Spleen (tissue), 11 donors: Measurements from ENCODE around the gene TPST2. TPM values are rescaled to one million over a fixed set of nuclear protein-coding genes. Genes with fewer than 3 reads are reported as not detected.

Experiments
- DNase-seq: peaks from one replicate; pipeline ENCODE4 v3.0.0-alpha.2; 2020
- H3K27ac ChIP-seq, 8 donors: fragments of 200-600 bp; sonication (generic) in 7 of 8; 1 replicate in 4 of 8; 2 replicates in 4 of 8; pipeline versions ENCODE4 v1.5.0 to v1.8.0; 2016 to 2021; ENCODE audit warnings: inconsistent platforms in 4 of 8, mild to moderate bottlenecking in 4 of 8, moderate library complexity in 1 of 8
- H3K27me3 ChIP-seq, 7 donors: fragments of 200-600 bp; sonication (generic) in 6 of 7; replicated peaks in 1 of 7; 1 replicate in 4 of 7; 2 replicates in 3 of 7; pipeline versions ENCODE4 v1.5.0 to v1.8.0; 2016 to 2021; ENCODE audit warnings: inconsistent platforms in 3 of 7, mild to moderate bottlenecking in 1 of 7
- H3K36me3 ChIP-seq, 6 donors: fragments of 200-600 bp; sonication (generic) in 5 of 6; 1 replicate in 4 of 6; 2 replicates in 2 of 6; pipeline versions ENCODE4 v1.5.0 to v1.8.0; 2016 to 2021; ENCODE audit warnings: inconsistent platforms in 2 of 6
- H3K4me1 ChIP-seq, 6 donors: fragments of 200-600 bp; sonication (generic) in 5 of 6; 1 replicate in 3 of 6; 2 replicates in 3 of 6; pipeline versions ENCODE4 v1.5.0 to v1.8.0; 2016 to 2021; ENCODE audit warnings: inconsistent platforms in 3 of 6
- H3K4me3 ChIP-seq, 8 donors: fragments of 200-600 bp; sonication (generic) in 7 of 8; 1 replicate in 4 of 8; 2 replicates in 4 of 8; pipeline versions ENCODE4 v1.5.0 to v1.8.0; 2016 to 2021; ENCODE audit warnings: inconsistent platforms in 4 of 8, mild to moderate bottlenecking in 4 of 8, moderate library complexity in 2 of 8
- H3K9me3 ChIP-seq, 8 donors: fragments of 200-600 bp; sonication (generic) in 7 of 8; 1 replicate in 4 of 8; 2 replicates in 4 of 8; pipeline versions ENCODE4 v1.5.0 to v1.8.0; 2016 to 2021; ENCODE audit warnings: inconsistent platforms in 4 of 8
- CTCF ChIP-seq, 11 experiments: fragments of 200-600 bp in 7 of 11; fragments of 450-650 bp in 4 of 11; sonication (generic) in 4 of 11; IDR thresholded peaks in 8 of 11; conservative IDR thresholded peaks in 3 of 11; 1 replicate in 7 of 11; 2 replicates in 4 of 11; pipeline versions ENCODE4 v1.4.0 to v1.8.0; 2016 to 2021; ENCODE audit warnings: antibody characterized with exemption in 11 of 11, inconsistent platforms in 4 of 11, mild to moderate bottlenecking in 1 of 11
- POLR2A ChIP-seq, 3 donors: fragments of 450-650 bp; IDR thresholded peaks; one replicate each; pipeline ENCODE4 v1.5.1; 2017; ENCODE audit warnings: antibody characterized with exemption in 3 of 3, mild to moderate bottlenecking in 1 of 3
- POLR2AphosphoS5 ChIP-seq, 3 donors: sonication (generic); formaldehyde crosslinking; IDR thresholded peaks; one replicate each; pipeline ENCODE4 v1.5.1; 2017; ENCODE audit warnings: antibody characterized with exemption in 3 of 3
- WGBS, 5 donors: extraction: QIAGEN DNeasy Blood & Tissue Kit in 3 of 5; methylation state at CpG; one replicate each; pipeline versions ENCODE4 v1.1.5 to v1.1.7; 2013 to 2018; 5-methylcytosine and 5-hydroxymethylcytosine counted together
- intact Hi-C: fragments of 100-400 bp; cut with DNase I; formaldehyde crosslinking; loops from one replicate; pipeline ENCODE4 v1.15.0; 2023; ENCODE audit warnings: low total_unique reads
- polyA plus RNA-seq, 3 donors: library from polyadenylated mRNA; stranded (reverse); fragments of 200-250 nt; gene quantifications; one replicate each; pipeline ENCODE4 v1.2.1, GENCODE V29; 2013
- total RNA-seq, 7 donors: library from RNA; depleted of rRNA in 3 of 7; stranded (reverse); fragments of >200 nt in 3 of 7; fragmentation: NEBNext Ultra II Directional in 4 of 7; extraction: Animal tissue kit (Norgen Biotek cat#: 25700) in 4 of 7; gene quantifications; one replicate each; pipeline versions ENCODE4 v1.1.0 to v1.2.1, GENCODE V29; 2016 to 2021
- donor health status: healthy with polysubstance abuse.
- donor health status: DM: no; HTN: no; CAD: no; lungs with moderate emphysema.
- donor health status: DM: no; HTN: no; CAD: no.
- donor health status: Bipolar disorder and iron deficiency.
- donor health status: healthy.
- donor health status: DM: no; HTN: no; CAD: no.
- donor health status: DM: yes; HTN: yes; CAD: no.

TPST2 gene
- total and polyA plus RNA-seq, 10 donors, result 14.6 to 119 (median 54.3) TPM

- TF ChIP-seq POLR2A (IDR thresholded peaks at IDR 0.05) (no peak), POLR2AphosphoS5 (IDR thresholded peaks at IDR 0.05) (no peak), CTCF (IDR thresholded peaks at IDR 0.05 in 8 of 11, conservative IDR thresholded peaks at IDR 0.05 in 3 of 11) (no peak)
- Histone ChIP-seq H3K27me3 (no peaks in the 10 kb centered on the region), H3K36me3 (peaks cover 0 to 100% (median 61%) of the 10 kb centered on the region in 6 donors), H3K27ac (no peak overlapping the region), H3K9me3 (no peaks in the 10 kb centered on the region), H3K4me3 (no peak overlapping the region), H3K4me1 (peaks cover 0 to 10% (median 0%) of the 10 kb centered on the region in 6 donors)
- DNase-seq, result no peak
- intact Hi-C loops, result no loop called here
- WGBS, 5 donors, result 67 to 83% (median 75%) methylated on average over 3 of the region's 3 CpGs
Measured at GRCh38 chr22:26527167-26527566, 62.8 kb downstream of the TPST2 start.

GRCh38 chr22:26525946-26526564, 63.9 kb downstream of the TPST2 start:
- Histone ChIP-seq H3K9me3 (no peaks in the 10 kb centered on the region), H3K27me3 (no peaks in the 10 kb centered on the region), H3K4me3 (no peak overlapping the region), H3K27ac (no peak overlapping the region), H3K4me1 (peaks cover 0 to 10% (median 0%) of the 10 kb centered on the region in 6 donors), H3K36me3 (peaks cover 0 to 92% (median 51%) of the 10 kb centered on the region in 6 donors)
- no peak for DNase-seq
- intact Hi-C loops, result no loop called here
- WGBS, 5 donors, result 91 to 94% (median 92%) methylated on average over 7 of the region's 7 CpGs
- TF ChIP-seq POLR2AphosphoS5 (IDR thresholded peaks at IDR 0.05), result no peak
- TF ChIP-seq CTCF (IDR thresholded peaks at IDR 0.05 in 8 of 11, conservative IDR thresholded peaks at IDR 0.05 in 3 of 11), result no peak
- TF ChIP-seq POLR2A (IDR thresholded peaks at IDR 0.05), result no peak

DNA sequence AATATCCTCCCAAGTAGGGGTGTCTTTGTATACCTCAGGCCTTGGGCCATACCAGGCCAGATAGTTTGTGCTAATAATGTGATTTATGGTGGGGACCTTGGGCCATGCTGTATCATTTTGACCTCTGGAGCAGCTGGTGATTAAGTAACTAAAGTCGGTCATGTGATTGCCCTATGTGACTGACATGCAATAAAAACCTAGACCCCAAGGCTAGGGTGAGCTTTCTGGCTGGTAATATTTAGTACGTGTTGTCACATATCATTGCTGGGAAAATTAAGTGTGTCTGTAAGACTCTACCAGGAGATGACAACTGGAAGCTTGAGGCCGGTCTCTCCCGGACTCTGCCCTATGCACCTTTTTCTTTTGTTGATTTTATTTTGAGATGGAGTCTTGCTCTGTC, 65.1 kb downstream of the TPST2 start:
- intact Hi-C loops, result no loop called here
- WGBS, 5 donors, result 85 to 95% (median 86%) methylated on average over 4 of the region's 4 CpGs
- H3K4me3 ChIP-seq, result no peak overlapping the region
- H3K27ac ChIP-seq, result no peak overlapping the region
- peaks cover 0 to 4% (median 0%) of the 10 kb centered on the region in 6 donors for H3K4me1 ChIP-seq
- DNase-seq, result no peak
- H3K9me3 ChIP-seq, result no peaks in the 10 kb centered on the region
- peaks cover 0 to 80% (median 45%) of the 10 kb centered on the region in 6 donors for H3K36me3 ChIP-seq
- H3K27me3 ChIP-seq, result no peaks in the 10 kb centered on the region
- TF ChIP-seq POLR2AphosphoS5 (IDR thresholded peaks at IDR 0.05) (no peak), POLR2A (IDR thresholded peaks at IDR 0.05) (no peak), CTCF (IDR thresholded peaks at IDR 0.05 in 8 of 11, conservative IDR thresholded peaks at IDR 0.05 in 3 of 11) (no peak)

DNA sequence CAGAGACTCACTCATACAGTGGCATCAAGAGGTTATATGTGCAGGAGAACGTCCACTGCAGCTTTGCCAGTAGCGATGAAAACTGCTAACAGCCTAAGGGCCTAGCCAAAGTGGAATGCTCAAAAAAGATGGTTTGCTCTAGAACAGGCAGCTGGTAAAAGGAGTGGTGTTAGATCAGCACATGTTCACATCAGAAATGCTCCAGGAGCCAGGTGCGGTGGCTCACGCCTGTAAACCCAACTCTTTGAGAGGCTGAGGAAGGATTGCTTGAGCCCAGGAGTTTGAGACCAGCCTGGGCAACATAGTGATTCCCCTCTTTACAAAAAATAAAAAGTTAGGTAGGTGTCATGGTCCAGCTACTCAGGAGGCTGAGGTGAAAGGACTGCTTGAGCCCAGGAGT, 67.3 kb downstream of the TPST2 start:
- H3K4me3 ChIP-seq, result no peak overlapping the region
- TF ChIP-seq POLR2A (IDR thresholded peaks at IDR 0.05) (no peak), POLR2AphosphoS5 (IDR thresholded peaks at IDR 0.05) (no peak), CTCF (IDR thresholded peaks at IDR 0.05 in 8 of 11, conservative IDR thresholded peaks at IDR 0.05 in 3 of 11) (no peak)
- no peaks in the 10 kb centered on the region for H3K4me1 ChIP-seq
- intact Hi-C loops, result no loop called here
- no peaks in the 10 kb centered on the region for H3K27me3 ChIP-seq
- no peak overlapping the region for H3K27ac ChIP-seq
- no peaks in the 10 kb centered on the region for H3K9me3 ChIP-seq
- peaks cover 0 to 58% (median 33%) of the 10 kb centered on the region in 6 donors for H3K36me3 ChIP-seq
- no peak for DNase-seq
- WGBS, 5 donors, result 92 to 99% (median 97%) methylated on average over 4 of the region's 4 CpGs
